IPS DF 4.7 (cell line): ENCODE data around the gene GPRC5D.

Experiments used
- DNase-seq: peaks from one replicate; pipeline ENCODE4 v3.0.0-alpha.2; 2013; ENCODE audit warnings: low spot score; ENCODE audit errors: extremely low read depth

Gene GPRC5D

DNA sequence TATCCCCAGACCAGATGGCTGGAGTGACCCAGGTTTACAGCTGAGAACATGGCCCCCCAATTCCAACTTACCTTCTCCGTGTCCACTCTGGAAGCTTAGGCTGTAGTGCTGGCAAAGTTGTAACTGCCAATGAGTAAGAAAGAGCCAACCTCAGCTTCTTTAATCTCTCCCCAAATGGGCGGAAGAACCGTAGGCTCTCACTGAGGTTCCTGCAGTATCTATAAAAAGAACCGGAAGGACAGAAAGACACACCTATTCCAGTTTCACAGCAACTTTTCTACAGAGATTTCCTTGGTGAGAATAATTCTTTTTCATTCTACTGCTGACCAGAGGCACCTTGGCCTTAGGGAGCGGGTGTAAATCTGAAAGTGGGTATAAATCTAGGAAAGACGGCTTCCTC lies at the start of gene GPRC5D:
TSS of gene GPRC5D (minus strand) at position 135 of the 400 bp plus-strand sequence. CDS start 1,786 bp downstream, outside the sequence.
- DNase-seq: no peak

DNA sequence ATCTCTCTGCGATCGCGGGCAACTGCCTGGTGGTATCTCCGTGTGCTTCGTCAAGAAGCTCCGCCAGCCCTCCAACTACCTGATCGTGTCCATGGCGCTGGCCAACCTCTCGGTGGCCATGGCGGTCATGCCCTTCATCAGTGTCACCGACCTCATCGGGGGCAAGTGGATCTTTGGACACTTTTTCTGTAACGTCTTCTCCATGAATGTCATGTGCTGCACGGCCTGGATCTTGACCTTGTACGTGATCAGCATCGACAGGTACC lies 49.7 kb upstream of the GPRC5D start:
- DNase-seq: no peak

DNA sequence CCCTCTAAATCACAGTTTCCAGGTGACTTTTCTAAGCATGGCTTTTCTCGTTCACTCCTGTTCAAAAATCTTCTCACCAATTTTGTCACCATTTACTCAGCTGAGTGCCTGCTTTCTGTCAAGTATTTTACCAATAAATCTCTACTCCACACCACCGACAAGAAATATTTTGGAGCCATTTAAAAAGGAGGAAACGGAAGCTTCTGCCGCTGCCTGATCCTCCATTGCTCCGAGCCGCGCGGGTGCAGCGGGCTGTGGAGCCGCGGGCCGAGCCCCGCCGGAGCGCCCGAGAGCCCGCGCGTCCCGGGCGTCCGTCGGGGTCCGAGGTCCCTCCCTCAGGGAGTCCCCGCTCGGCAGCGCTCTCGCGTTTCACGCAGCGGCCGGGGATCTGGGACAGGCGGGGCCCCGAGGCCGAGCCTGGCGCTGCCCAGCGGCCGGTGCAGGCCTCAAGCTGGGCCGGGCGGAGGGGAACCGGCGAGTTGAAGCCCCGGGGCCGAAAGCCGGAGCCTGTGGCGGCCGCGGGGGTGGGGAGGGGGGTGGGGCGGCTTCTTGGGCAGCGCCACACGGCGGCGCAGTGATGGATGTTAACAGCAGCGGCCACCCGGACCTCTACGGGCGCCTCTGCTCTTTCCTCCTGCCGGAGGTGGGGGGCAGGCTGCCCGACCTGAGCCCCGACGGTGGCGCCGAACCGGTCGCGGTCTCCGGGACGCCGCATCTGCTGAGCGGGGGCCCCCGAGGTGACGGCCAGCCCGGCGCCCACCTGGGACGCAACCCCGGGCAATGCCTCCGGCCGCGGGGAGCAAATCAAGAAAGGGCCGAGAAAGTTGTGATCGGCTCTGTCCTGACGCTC lies 49.2 kb upstream of the GPRC5D start:
- DNase-seq: no peak

DNA sequence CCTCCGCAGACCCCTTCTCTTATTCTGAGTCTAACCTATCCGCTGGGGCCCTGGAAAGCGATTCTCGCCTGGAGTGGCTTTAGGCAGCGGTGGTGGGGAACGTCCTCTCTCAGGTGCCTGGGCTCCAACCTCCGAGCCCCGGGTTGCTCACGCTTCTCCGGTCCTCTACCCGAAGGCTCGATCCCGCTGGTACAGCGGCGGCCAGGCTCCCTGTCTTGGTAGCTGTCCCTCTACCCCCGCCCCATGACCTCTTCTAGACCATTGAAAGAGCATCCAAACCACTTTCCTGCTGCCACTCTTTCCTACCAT lies 48.6 kb upstream of the GPRC5D start:
- no peak for DNase-seq

DNA sequence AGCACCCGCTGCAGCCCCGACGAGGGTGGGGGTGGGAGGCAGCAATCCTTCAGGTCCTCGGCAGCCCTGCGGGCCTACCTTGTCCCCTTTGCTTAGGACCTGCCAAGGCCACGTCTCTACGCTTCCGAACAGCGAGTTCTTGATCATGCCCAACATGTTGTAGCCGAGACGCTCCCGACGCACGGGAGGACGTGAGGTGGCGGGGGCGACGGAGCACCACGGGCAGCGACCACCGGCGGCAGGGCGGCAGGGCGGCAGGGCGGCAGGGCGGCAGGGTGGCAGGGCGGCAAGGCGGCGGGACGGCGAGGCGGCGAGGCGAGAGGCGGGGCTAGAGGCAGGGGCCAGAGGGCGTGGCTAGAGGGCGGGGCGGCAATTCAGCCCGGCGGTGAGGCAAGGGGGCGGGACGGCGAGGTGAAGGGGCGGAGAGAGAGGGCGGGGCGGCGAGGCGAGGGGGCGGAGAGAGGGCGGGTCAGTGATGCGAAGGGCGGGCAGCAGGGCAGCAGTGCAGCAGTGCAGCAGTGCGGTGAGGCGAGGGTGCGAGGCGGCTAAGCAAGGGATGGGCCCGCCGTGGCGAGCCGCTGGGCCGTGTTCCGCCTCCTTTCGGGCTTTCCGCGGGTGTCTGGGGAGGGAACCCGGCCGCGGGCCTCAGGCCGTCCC lies 48.1 kb upstream of the GPRC5D start, which contains the start of gene HEBP1:
TSS of gene HEBP1 (minus strand) at position 307 of the 657 bp plus-strand sequence. CDS start at position 156, 151 bp downstream.
- no peak for DNase-seq

DNA sequence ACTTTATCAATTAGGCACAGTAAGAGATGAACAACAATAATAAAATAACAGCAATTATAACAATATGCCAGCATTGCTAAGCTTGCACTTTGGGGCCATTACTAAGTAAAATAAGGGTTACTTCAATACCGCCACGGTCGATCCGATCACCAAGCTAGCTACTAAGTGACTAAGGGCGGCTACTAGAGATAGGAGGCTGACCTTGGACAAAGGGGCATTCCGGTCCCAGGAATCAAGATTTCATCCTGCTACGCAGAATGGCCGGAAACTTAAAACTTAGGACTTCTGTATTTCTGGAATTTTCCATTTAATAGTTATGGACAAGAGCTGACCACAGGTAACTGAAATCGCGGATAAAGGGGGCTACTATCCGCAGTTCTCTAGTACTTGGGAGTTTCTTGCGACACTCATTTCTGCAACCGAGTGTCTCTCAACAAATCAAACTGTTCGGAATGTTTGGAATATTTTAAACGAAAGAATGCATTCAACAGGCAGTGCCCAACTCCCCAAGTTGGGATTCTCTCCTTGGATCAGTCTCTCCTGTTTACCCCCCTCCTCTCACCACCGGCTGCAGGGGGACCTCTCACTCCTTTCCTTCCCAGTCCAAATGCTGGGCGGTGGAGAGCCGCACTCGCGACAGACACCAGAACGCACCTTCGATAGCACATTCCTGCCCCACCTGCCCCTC lies 47.4 kb upstream of the GPRC5D start:
- DNase-seq: no peak

DNA sequence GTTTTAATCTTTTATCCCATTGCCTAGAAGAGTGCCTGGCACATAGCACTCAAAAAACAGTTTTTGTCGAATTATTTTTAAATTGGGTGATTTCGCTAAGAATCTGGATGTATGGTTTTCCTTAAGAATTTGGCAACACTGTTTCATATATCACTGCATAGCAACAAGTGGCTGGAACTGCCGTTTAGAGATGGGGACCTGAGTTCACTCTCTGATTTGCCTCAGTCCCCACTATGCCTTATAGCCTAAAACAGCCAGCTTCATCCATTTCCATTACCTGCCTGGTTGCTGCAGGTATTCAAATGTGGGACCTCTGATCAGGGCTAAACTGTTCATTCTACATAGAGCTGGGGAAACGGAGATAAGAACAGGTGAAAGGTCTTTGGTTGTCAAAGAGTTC lies 46.3 kb upstream of the GPRC5D start:
- DNase-seq: no peak

DNA sequence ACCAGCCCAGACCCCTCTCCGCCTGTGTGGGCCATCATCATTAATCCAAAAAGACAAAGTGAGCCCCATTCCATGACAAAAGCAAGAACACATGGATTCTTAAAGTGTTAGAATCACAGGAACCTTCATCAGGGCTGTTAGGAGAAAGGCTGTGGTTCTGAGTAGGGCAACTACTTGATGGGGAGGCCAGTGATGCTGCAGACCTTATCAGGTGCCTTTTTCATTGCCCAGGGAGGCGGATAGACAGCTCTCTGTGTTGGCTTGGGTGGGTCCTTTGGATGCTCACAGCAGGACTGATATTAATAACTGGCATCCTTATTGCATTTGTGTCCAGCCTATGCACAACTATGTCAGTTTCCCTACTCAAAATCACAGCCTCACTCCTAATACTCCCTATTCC lies 45.8 kb upstream of the GPRC5D start:
- no peak for DNase-seq

DNA sequence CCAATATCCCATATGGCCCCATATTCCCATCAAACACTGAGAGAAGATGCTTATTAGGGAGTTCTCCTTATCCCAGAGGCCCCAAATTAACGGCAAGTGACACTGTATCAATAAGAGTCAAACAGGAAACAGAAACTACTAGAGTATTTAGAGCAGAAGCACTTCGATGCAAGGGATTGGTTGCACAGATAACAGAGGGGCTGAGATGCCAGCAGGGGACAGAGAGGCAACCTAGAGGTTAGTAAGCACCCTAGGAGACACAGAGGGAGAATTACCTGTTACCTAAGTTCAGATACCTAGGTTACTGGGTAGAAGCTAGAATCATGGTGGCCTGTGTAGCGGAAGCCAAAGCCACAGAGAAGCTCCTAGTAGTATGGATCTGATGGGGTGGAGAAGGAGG lies 45.2 kb upstream of the GPRC5D start:
- no peak for DNase-seq

DNA sequence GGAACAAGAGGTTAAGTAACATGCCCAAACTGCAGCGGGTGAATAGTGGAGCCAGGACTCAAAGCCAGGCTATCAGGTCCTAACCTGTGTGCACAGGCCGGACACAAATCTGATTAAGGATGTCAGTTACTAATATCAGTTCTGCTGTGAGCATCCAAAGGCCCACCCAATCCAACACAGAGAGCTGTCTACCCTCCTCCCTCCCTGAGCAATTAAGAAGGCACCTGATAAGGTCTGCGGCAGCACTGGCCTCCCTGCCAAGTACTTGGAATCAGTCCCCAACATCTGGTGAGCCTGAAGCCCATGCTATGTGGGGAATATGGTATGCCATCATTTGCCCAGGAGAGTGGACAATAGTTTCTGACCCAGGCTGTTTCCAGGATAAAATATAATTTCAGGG lies 44.2 kb upstream of the GPRC5D start:
- no peak for DNase-seq

DNA sequence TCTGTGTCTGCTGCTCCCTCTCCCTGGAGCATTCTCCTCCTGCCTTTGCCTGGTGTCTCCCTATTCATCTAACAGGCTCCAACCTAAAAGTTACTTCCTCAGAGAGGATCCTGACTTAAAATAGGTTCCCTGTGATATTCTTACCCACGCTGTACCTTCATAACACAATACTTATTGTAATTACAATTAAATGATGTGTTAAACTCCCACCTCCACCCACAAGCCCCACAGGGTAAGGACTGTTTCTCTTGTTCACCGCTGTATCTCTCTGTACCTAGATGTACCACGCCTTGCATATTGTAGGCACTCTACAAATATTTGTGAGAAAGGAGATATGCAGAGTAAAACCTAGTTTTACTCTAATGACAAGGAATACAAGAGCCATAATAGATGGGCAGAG lies 43.1 kb upstream of the GPRC5D start:
- no peak for DNase-seq

DNA sequence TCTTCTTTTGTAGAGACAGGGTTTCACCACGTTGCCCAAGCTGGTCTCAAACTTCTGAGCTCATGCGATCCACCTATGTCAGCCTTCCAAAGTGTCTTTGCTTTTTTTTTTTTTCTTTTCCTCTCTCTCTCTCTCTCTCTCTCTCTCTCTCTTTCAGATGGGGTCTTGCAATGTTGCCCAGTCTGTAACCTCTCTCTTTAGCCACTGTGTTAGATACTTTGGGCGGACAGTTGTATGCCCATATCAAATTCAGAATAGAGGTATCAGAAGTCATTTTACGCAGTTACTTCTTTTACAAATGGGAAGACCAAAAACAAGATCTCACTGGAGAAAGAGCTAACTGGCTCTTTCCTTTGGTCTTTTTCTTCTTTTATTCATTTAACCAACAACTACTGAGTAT lies 41.4 kb upstream of the GPRC5D start:
- DNase-seq: no peak

DNA sequence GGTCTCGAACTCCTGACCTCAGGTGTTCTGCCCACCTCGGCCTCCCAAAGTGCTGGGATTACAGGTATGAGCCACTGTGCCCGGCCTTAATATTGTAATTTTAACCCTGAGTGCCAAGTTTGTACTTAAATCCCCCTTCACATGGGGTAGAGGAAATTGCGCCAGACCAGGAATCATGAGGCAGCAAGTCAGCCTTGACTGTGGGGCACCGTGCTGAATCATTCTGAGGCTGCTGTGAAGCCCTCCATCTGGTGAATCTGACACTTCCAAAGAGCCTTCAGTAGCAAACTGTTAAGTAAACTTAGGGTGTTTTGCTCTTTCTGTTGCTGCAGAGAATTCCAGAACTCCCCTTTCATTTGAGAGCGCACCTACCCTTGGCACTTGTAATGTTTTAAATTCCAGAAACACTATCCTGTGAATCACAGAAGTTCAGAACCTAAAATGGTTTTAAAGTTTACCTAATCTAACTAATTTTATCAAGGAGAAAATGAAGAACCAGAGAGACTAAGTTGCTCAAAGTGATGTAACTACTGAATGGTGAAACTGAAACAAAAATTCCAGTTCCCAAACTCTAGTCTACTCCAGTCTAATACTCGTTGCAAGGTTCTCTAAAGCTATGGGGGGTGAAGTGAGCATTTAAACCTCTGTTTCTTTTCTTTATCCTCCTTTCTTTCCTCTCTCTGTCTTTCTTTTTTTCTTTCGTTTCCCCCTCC lies 40.6 kb upstream of the GPRC5D start:
- no peak for DNase-seq

DNA sequence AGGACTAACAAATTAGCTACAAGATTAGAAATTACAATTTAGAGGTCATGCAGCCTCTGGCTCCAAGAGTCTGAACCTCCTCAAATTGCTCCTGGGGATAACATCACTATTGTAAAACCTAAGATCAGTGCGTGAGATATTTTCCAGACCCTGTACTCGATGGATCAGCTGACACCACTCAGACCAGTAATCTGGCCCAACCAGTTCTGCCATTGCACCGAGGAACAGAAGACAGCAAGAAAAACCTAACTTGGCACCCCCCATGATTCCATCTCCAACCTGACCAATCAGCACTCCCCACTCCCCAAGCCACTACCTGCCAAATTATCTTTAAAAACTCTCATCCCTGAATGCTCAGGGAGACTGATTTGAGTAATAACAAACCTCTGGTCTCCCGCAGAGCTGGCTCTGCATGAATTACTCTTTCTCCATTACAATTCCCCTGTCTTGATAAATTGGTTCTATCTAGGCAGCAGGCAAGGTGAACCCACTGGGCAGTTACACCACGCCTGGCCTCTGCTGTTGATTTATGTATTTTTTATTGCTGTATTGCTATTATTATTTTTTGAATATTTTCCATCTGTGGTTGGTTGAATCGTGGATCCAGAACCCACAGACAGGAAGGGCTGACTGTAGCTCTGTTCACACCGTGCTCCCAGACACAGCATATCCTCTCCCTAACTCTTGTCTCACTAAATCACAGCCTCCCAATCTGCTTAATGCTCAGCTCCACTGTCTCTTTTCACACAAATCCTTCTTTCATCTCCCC lies 38.9 kb upstream of the GPRC5D start:
- no peak for DNase-seq

DNA sequence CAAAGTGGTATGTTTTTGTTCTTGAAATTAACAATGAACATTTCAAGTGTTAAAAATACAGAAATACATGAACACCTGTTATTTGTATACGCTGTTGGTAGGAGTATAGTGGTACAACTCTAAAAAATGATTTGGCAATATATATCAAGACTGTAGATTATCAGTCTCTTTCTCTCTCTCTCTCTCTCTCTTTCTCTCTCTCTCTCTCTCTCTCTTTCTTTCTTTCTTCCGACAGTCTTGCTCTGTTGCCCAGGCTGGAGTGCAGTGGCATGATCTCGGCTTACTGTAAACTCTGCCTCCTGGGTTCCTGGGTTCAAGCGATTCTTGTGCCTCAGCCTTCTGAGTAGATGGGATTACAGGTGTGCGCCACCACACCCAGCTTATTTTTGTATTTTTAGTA lies 35.5 kb upstream of the GPRC5D start:
- no peak for DNase-seq

DNA sequence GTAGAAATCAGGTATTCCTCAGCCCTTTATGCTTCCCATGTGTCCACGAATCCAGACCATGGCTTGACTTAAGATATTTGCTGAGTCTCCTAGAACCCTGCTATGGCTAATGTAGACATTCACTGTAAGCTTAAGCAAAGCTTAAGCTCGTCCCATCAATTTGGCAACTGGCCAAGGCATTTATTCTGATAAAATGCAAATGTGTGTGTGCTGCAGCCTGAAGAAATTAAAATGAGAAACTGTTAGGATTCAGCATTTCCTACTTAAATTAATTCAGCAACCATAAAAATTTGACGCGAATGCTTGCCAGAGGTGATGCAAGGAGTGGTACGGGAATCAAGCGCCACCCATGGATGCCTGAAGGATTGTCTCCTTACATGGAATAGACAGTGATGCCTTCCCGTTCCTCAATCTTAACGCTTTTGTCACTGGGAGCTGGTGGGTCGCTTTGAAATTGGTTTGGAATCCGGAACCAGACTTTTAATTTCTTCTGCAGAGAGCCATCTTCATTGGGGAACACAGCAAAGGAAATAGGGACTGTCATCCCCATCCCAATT lies 34.9 kb upstream of the GPRC5D start:
- DNase-seq: no peak

DNA sequence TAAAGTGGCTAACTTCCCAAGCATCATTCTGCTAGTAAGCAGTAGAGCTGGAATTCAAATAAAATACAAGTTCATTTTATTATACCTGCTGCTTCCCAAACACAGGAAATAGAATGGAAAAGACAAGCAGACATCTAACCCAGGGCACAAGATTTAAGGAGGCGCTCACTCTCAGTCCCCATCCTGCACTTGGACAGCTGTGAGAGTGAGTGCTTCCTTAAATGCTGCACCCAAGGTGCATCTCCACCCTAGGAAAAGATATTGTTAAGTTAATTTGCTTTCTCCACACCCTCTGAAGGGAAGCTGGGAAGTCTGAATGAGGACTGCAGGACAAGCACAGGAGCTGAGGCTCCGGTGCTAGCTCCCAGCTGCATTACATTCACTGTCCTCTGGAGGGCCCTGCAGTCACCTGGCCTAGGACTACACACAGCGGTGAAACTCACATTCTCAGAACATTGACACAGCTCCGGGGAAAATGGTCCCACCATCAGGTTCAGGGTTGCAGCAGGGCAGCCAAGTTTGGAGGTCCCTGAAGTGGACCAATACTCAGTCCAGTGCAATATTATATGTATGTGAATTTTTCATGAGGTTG lies 33.9 kb upstream of the GPRC5D start:
- DNase-seq: no peak

DNA sequence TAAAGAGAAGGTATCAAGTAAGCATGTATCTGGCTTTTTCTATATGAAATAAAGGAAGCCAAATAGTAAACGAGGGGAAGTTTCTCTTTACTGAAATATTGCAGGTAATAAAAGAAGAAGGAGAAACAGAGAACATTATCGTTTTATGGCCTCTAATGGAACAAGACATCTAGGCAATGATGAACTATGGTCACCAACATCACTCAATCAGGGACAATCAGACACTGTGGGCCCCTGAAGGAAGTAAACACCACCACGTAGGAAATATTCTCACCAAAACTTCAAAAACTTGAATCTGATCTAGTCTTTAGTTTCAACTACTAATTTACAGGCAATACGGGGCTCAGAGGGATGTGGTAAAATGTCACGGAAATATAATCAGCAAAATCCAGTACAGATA lies 32.2 kb upstream of the GPRC5D start:
- no peak for DNase-seq

DNA sequence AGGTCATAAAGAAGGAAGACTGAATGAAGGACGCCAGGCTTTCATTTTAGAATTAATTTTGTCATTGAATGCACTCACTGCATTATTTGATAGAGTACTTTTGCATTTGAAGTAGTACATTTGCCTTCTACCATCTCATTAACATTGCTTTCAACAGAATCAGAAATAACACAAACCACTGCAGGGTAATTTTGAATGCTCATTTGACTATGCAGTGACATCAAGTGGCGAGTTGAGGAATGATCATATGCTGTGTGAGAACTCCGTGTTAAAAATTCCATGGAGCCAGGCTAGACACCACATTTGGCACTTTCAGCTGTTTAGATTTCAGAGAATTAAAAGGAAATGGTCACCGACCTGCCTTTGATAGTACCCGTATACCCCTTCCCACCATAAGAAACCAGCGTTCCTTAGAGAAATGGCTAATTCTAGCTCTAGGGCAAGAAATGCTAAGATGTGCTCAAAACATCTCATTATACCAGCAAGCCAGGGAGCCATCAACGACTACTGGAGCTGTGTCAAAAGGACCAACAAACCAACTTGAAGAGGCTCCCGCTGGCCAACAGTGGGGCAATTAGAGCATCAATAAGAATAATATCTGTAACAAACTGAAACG lies 31.6 kb upstream of the GPRC5D start:
- DNase-seq: no peak

DNA sequence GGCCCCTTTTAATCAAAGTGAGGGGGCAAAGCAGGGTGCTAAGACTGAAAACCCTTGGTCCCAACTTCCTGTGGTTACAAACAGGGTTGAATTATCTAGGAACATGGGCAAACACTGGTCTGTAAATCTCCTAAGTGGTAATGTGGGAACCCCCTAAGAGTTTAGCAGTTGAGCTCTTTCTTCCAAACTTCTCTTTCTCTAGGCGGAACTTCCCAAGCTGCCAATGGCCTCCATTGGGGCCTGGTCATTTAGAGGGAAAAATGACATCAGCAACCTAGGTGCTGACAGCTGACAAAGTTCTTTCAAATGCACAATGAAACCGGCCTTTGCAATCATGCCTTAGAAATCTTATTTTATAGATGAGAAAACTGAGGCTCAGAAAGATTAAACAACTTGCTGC lies 30.4 kb upstream of the GPRC5D start:
- DNase-seq: no peak
